ENCODE results near the gene TRIM46. TPM values are rescaled to one million over a fixed set of nuclear protein-coding genes. Genes with fewer than 3 reads are reported as not detected.

Gene TRIM46
- total RNA-seq, 1 experiment from 2014 or later: 4.1 TPM

DNA sequence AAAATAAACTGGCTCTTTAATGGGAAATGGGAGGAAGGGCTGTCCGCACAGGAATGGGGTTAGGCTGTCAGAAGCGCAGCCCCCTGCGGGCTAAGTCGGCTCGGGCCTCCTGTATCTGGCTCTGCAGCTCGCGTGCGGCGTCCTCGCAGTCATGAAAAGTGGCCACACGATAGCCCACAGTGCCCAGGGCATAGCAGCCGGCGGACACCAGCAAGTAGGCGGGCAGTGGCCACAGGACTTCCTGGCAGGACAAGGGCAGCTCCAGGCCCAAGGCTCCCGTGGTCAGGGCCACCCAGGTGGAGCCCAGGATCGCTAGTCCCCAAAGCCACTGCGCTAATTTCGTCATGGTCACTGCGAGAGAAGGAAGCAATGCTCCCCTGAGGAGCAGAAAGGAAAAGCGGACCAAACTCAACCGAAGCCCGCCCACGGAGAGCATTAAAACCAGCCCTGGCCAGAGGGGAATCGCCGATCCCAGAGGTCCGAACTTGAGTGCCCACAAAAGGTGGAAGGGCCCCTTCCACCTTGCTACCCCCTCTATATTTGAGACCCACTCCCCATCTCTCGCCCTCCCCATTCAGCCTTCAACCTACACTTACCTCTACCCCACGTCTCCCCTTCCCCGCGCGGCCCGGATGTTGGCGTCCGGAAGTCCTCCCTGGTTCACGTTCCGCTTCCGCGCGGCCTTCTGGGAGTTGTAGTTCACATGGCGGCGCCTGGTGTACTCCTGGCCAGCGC is 33.6 kb upstream of the TRIM46 start, which contains the start of gene DPM3:
Gene DPM3 (minus strand): TSS at position 637 of the 735 bp plus-strand sequence. CDS start 291 bp downstream, at position 346.
- peak within 1 kb of the TSS; percentile 61 for H3K27ac ChIP-seq (ENCODE audit: low read length)
- H3K27me3 ChIP-seq (ENCODE audit: low read length): no peaks in the 10 kb centered on the region
- peak within 1 kb of the TSS; percentile 98 for H2AFZ ChIP-seq (ENCODE audit: low read length)
- peaks cover 27% of the 10 kb centered on the region for H3K4me1 ChIP-seq (ENCODE audit: insufficient read depth, low read length)
- POLR2A ChIA-PET (ENCODE audit: unreplicated experiment): interaction anchor here (0.9 kb wide), 1 partner anchor 10 kb away, joined by 5 read pairs; no protein-coding TSS in a partner anchor
- H3K9me2 ChIP-seq (replicated peaks; ENCODE audit: low read length): no peaks in the 10 kb centered on the region
- TSS peak; percentile 62 for BruUV-seq (replicated peaks)
- H3K9ac ChIP-seq (ENCODE audit: low read length): peak within 1 kb of the TSS; percentile 82
- H3K4me2 ChIP-seq (ENCODE audit: low read length): peak within 1 kb of the TSS; percentile 94
- H3K36me3 ChIP-seq (ENCODE audit: low read depth, low read length): peaks cover 3% of the 10 kb centered on the region; the same call in 1 of the 2 replicates
- TF ChIP-seq EZH2phosphoT487 (IDR thresholded peaks at IDR 0.05; ENCODE audit: borderline replicate concordance, low read length) (no peak), EZH2 (IDR thresholded peaks at IDR 0.05; ENCODE audit: low read length, unreplicated experiment) (no peak)
- TF ChIP-seq, protein P1, sequence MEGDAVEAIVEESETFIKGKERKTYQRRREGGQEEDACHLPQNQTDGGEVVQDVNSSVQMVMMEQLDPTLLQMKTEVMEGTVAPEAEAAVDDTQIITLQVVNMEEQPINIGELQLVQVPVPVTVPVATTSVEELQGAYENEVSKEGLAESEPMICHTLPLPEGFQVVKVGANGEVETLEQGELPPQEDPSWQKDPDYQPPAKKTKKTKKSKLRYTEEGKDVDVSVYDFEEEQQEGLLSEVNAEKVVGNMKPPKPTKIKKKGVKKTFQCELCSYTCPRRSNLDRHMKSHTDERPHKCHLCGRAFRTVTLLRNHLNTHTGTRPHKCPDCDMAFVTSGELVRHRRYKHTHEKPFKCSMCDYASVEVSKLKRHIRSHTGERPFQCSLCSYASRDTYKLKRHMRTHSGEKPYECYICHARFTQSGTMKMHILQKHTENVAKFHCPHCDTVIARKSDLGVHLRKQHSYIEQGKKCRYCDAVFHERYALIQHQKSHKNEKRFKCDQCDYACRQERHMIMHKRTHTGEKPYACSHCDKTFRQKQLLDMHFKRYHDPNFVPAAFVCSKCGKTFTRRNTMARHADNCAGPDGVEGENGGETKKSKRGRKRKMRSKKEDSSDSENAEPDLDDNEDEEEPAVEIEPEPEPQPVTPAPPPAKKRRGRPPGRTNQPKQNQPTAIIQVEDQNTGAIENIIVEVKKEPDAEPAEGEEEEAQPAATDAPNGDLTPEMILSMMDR (conservative IDR thresholded peaks at IDR 0.05; ENCODE audit: low read depth, low read length): no peak
- ATAC-seq (peak; percentile 63), DNase-seq (peak; percentile 88)
- no peaks in the 10 kb centered on the region for H3F3A ChIP-seq (ENCODE audit: low read length, unreplicated experiment)
- H3K79me2 ChIP-seq (ENCODE audit: low read length): peaks cover 37% of the 10 kb centered on the region
- peak within 1 kb of the TSS; percentile 74 for H3K4me3 ChIP-seq (ENCODE audit: low read length)
- intact Hi-C loops (cut with micrococcal nuclease): loop anchor here (5.0 kb wide), 1 partner anchor 168 kb away; the partner anchor contains the start of genes CKS1B and SHC1
- no peaks in the 10 kb centered on the region for H4K20me1 ChIP-seq (ENCODE audit: low read length)
- CTCF ChIA-PET: no interaction called here
- no peaks in the 10 kb centered on the region for H3K9me3 ChIP-seq (ENCODE audit: low read length)

DNA sequence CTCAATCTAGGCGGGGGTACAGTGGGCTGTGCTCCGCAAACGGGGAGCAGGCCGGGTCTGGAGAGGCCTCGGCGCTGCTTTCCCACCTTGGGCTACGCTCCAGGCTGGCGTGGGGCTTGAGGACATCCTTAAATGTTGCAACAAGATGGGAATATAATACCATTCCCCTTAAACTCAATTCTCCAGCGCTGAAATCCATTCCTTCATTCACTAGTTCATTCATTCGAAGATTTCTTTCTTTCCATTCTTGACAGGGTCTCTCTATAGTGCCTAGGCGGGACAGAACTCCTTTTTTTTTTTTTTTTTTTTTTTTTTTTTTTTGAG is 33.1 kb upstream of the TRIM46 start:
- intact Hi-C loops (cut with micrococcal nuclease): no loop called here
- H3K9me3 ChIP-seq (ENCODE audit: low read length): no peaks in the 10 kb centered on the region
- no peaks in the 10 kb centered on the region for H3K27me3 ChIP-seq (ENCODE audit: low read length)
- no peaks in the 10 kb centered on the region for H3F3A ChIP-seq (ENCODE audit: low read length, unreplicated experiment)
- no peaks in the 10 kb centered on the region for H4K20me1 ChIP-seq (ENCODE audit: low read length)
- H3K4me1 ChIP-seq (ENCODE audit: insufficient read depth, low read length): peaks cover 24% of the 10 kb centered on the region
- peak overlapping the region; percentile 74 for H3K4me3 ChIP-seq (ENCODE audit: low read length)
- no peaks in the 10 kb centered on the region for H3K9me2 ChIP-seq (replicated peaks; ENCODE audit: low read length)
- H3K79me2 ChIP-seq (ENCODE audit: low read length): peaks cover 37% of the 10 kb centered on the region
- POLR2A ChIA-PET (ENCODE audit: unreplicated experiment): no interaction called here
- BruUV-seq (replicated peaks): no TSS peak
- no peak overlapping the region for H3K27ac ChIP-seq (ENCODE audit: low read length)
- CTCF ChIA-PET: no interaction called here
- H3K36me3 ChIP-seq (ENCODE audit: low read depth, low read length): peaks cover 3% of the 10 kb centered on the region; the same call in 1 of the 2 replicates
- peak overlapping the region; percentile 94 for H3K4me2 ChIP-seq (ENCODE audit: low read length)
- ATAC-seq: no peak
- peak overlapping the region; percentile 98 for H2AFZ ChIP-seq (ENCODE audit: low read length)
- DNase-seq: no peak
- TF ChIP-seq, protein P1 (conservative IDR thresholded peaks at IDR 0.05; ENCODE audit: low read depth, low read length): no peak
- no peak for TF ChIP-seq EZH2 (IDR thresholded peaks at IDR 0.05; ENCODE audit: low read length, unreplicated experiment)
- TF ChIP-seq EZH2phosphoT487 (IDR thresholded peaks at IDR 0.05; ENCODE audit: borderline replicate concordance, low read length): no peak
- peak overlapping the region; percentile 82 for H3K9ac ChIP-seq (ENCODE audit: low read length)

DNA sequence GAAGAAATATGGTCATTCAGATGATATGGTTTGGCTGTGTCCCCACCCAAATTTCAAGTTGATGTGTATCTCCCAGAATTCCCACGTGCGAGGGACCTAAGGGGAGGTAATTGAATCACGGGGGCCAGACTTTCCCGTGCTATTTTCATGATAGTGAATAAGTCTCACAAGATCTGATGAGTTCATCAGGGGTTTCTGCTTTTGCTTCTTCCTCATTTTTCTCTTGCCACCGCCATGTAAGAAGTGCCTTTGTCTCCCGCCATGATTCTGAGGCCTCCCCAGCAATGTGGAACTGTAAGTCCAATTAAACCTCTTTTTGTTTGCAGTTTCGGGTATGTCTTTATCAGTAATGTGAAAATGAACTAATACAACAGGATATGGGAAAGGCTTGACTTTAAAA is 31.9 kb upstream of the TRIM46 start:
- Histone ChIP-seq H3K36me3 (ENCODE audit: low read depth, low read length) (peaks cover 3% of the 10 kb centered on the region; the same call in 1 of the 2 replicates), H3K9me2 (replicated peaks; ENCODE audit: low read length) (no peaks in the 10 kb centered on the region), H3K4me2 (ENCODE audit: low read length) (no peak overlapping the region), H3K9ac (ENCODE audit: low read length) (no peak overlapping the region), H3F3A (ENCODE audit: low read length, unreplicated experiment) (no peaks in the 10 kb centered on the region), H3K27me3 (ENCODE audit: low read length) (no peaks in the 10 kb centered on the region), H2AFZ (ENCODE audit: low read length) (no peak overlapping the region), H3K4me3 (ENCODE audit: low read length) (no peak overlapping the region), H3K9me3 (ENCODE audit: low read length) (no peaks in the 10 kb centered on the region), H3K4me1 (ENCODE audit: insufficient read depth, low read length) (peaks cover 22% of the 10 kb centered on the region), H4K20me1 (ENCODE audit: low read length) (no peaks in the 10 kb centered on the region), H3K27ac (ENCODE audit: low read length) (no peak overlapping the region), H3K79me2 (ENCODE audit: low read length) (peaks cover 34% of the 10 kb centered on the region)
- CTCF ChIA-PET: no interaction called here
- intact Hi-C loops (cut with micrococcal nuclease): no loop called here
- DNase-seq (no peak), ATAC-seq (no peak)
- POLR2A ChIA-PET (ENCODE audit: unreplicated experiment): no interaction called here
- TF ChIP-seq EZH2phosphoT487 (IDR thresholded peaks at IDR 0.05; ENCODE audit: borderline replicate concordance, low read length) (no peak), EZH2 (IDR thresholded peaks at IDR 0.05; ENCODE audit: low read length, unreplicated experiment) (no peak)
- TF ChIP-seq, protein P1 (conservative IDR thresholded peaks at IDR 0.05; ENCODE audit: low read depth, low read length): no peak
- BruUV-seq (replicated peaks): no TSS peak

Data from PC-3 (cell line).